AG09309 (cell line): Measurements from ENCODE around the gene HHLA2.
"Not testable (repeated sequence)": the region's sequence is repeated elsewhere in the genome, so short reads cannot be mapped to it uniquely, and the experiment has no call there.

Experiments used
- DNase-seq: peaks from one replicate; pipeline ENCODE4 v3.0.0-alpha.2; 2010; ENCODE audit warnings: low read depth
- H3K4me3 ChIP-seq: 2 replicates; pipeline ENCODE4 v1.5.1; 2011; ENCODE audit warnings: mild to moderate bottlenecking, low read depth, low read length, moderate library complexity; ENCODE audit not compliant: control insufficient read depth
- TF ChIP-seq, protein P1 (sequence below): IDR thresholded peaks from 2 replicates; pipeline ENCODE4 v1.5.1; 2011; ENCODE audit warnings: mild to moderate bottlenecking, low read depth, low read length, inconsistent platforms; ENCODE audit not compliant: insufficient read depth, control insufficient read depth; ENCODE audit errors: missing control alignments

HHLA2 gene

DNA sequence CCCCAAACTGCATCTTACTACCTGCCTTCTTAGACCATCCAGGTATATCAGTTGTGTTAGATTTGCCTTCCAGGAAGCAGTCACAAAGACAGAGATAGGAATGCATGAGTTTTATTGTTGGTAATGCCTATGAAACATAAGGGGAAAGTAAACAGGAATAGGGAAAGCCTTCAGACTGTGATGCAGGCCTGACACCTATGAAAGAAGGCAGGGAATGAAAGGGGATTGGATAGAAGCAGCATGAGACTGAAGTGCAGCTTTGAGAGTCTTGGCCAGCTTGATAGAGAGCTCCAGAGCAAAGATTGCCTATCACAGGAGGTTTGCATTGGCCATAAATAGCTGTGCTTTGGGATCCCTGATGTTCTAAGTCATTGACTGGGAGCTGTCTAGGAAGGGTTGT, 15.9 kb upstream of the HHLA2 start:
- no peak overlapping the region for H3K4me3 ChIP-seq
- TF ChIP-seq, protein P1, sequence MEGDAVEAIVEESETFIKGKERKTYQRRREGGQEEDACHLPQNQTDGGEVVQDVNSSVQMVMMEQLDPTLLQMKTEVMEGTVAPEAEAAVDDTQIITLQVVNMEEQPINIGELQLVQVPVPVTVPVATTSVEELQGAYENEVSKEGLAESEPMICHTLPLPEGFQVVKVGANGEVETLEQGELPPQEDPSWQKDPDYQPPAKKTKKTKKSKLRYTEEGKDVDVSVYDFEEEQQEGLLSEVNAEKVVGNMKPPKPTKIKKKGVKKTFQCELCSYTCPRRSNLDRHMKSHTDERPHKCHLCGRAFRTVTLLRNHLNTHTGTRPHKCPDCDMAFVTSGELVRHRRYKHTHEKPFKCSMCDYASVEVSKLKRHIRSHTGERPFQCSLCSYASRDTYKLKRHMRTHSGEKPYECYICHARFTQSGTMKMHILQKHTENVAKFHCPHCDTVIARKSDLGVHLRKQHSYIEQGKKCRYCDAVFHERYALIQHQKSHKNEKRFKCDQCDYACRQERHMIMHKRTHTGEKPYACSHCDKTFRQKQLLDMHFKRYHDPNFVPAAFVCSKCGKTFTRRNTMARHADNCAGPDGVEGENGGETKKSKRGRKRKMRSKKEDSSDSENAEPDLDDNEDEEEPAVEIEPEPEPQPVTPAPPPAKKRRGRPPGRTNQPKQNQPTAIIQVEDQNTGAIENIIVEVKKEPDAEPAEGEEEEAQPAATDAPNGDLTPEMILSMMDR, result no peak
- DNase-seq, result no peak

GRCh38 chr3:108281670-108282069, 14.7 kb upstream of the HHLA2 start:
- DNase-seq, result no peak
- no peak overlapping the region for H3K4me3 ChIP-seq
- TF ChIP-seq, protein P1, result no peak

DNA sequence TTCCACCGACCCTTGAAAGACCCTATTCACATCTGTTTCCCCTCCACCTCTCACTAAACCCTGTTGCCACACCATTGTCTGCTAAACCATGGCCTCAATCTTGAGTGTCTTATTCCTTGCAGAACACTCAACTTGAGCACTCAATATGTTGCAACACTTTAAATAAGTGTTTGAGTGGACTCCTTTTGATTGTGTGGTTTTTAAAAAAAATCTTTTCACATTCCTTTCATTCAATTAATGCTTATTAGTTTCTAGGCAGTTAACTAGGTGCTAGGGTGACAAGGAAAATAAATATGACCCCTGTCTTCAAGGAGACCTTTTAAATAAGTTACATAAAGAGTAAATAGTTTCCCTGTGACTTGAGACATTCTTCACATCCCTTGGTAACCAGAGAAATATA, 13.3 kb upstream of the HHLA2 start:
- TF ChIP-seq, protein P1, result no peak
- H3K4me3 ChIP-seq, result no peak overlapping the region
- DNase-seq, result no peak

- no peak for DNase-seq
- no peak overlapping the region for H3K4me3 ChIP-seq
- TF ChIP-seq, protein P1, result no peak
Observed at GRCh38 chr3:108283989-108284388, 12.4 kb upstream of the HHLA2 start.

DNA sequence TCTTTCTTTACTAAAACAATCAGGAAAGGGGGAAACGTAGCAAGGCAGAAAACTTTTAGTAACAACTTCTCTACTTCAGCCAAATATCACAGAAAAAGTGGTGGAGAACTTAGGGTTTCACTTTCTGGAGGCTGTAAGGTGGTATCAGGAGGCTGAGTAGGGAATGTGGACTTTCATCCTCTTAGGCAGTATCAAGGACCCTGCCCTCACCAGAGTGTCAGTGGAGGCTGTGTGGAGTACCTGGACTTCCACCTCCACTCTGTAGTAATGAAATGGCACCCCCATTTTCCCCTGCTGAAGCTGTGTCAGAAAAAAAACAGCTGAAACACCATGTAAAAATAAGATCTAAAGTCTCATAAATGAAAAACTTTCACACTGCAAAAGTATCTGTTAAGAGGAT, 11.2 kb upstream of the HHLA2 start:
- DNase-seq, result no peak
- no peak overlapping the region for H3K4me3 ChIP-seq
- TF ChIP-seq, protein P1, result no peak

GRCh38 chr3:108287146-108287545, 9.2 kb upstream of the HHLA2 start:
- H3K4me3 ChIP-seq, result no peak overlapping the region
- no peak for DNase-seq
- TF ChIP-seq, protein P1, result no peak

- DNase-seq, H3K4me3 ChIP-seq: not testable (repeated sequence)
Observed at GRCh38 chr3:108288193-108288592, 8.2 kb upstream of the HHLA2 start.
